ENCODE results near the gene LSM14A.

DNA sequence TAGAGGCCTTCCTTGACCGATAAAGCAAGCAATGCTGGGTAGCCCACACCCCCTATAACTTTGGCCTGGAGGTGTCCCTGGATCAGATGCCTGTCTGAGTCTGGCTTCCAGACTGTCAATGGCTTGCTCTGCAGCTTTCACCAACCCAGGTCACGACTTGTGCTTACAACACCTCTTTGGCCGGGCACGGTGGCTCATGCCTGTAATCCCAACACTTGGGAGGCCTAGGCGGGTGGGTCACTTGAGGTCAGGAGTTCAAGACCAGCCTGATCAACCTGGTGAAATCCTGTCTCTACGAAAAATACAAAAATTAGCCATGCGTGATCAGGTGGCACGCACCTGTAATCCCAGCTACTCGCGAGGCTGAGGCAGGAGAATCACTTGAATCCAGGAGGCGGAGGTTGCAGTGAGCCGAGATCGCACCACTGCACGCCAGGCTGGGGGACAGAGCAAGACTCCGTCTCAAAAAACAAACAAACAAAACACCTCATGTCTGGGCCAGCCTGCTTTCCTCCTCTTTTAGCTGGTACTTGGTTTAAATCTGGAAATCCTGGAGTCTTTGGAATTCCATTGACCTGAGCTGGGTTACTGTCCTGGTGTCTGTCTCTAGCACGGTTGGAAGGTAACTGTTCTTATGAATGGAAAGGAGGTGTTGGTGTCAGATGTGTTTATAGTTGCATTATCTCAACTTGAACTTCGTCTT is 71.7 kb downstream of the LSM14A start:
- TF ChIP-seq RXRA (IDR thresholded peaks at IDR 0.05) = no peak
- no peak for TF ChIP-seq CTCF (IDR thresholded peaks at IDR 0.05; ENCODE audit: low read depth, low read length, missing input control)
